Stimulated activated naive CD8-positive, alpha-beta T cell treated with anti-CD3 and anti-CD28 coated beads, Interleukin-15, amount 100 ng/mL, for 72 hours (primary cell): Measurements from ENCODE around the gene PCNX2.
"Not testable (repeated sequence)": the region's sequence is repeated elsewhere in the genome, so short reads cannot be mapped to it uniquely, and the experiment has no call there.

Experiments
- ATAC-seq: fragments of 150-1000 bp; cut with Tn5 transposase; 2 replicates; pipeline ENCODE4 v1.10.0; 2021; ENCODE audit warnings: mild to moderate bottlenecking, moderate library complexity
- DNase-seq, 2 donors: peaks; one replicate each; pipeline ENCODE4 v3.0.0; 2021 to 2022
- H3K27ac Mint-ChIP-seq, 2 donors: one replicate each; pipeline ENCODE4 v1.8.0; 2022; ENCODE audit warnings: mild to moderate bottlenecking in 2 of 2, mixed read lengths in 2 of 2, moderate library complexity in 2 of 2
- H3K27me3 Mint-ChIP-seq: one replicate; pipeline ENCODE4 v1.8.0; 2022; ENCODE audit warnings: mixed read lengths
- H3K4me1 Mint-ChIP-seq: one replicate; pipeline ENCODE4 v1.8.0; 2022; ENCODE audit warnings: mild to moderate bottlenecking, mixed read lengths
- H3K4me3 Mint-ChIP-seq, 2 donors: one replicate each; pipeline ENCODE4 v1.8.0; 2022; ENCODE audit warnings: mild to moderate bottlenecking in 2 of 2, mixed read lengths in 2 of 2, moderate library complexity in 1 of 2
- H3K9me3 Mint-ChIP-seq, 2 donors: one replicate each; pipeline ENCODE4 v1.8.0; 2022; ENCODE audit warnings: mixed read lengths in 2 of 2

PCNX2 gene

GRCh38 chr1:233182587-233182986, 112.9 kb downstream of the PCNX2 start:
- H3K4me1 Mint-ChIP-seq, result no peaks in the 10 kb centered on the region
- H3K9me3 Mint-ChIP-seq, result peaks cover 4 to 10% of the 10 kb centered on the region in 2 donors
- ATAC-seq, result no peak
- no peaks in the 10 kb centered on the region for H3K27me3 Mint-ChIP-seq
- no peak for DNase-seq
- H3K4me3 Mint-ChIP-seq, result no peak overlapping the region
- H3K27ac Mint-ChIP-seq, result no peak overlapping the region

GRCh38 chr1:233180641-233181364, 114.7 kb downstream of the PCNX2 start:
- no peak overlapping the region for H3K4me3 Mint-ChIP-seq
- DNase-seq (no peak), ATAC-seq (no peak)
- H3K27me3 Mint-ChIP-seq, result no peaks in the 10 kb centered on the region
- peak overlapping the region in 1 of 2 donors; percentile 65 for H3K27ac Mint-ChIP-seq
- no peaks in the 10 kb centered on the region for H3K4me1 Mint-ChIP-seq
- H3K9me3 Mint-ChIP-seq, result peaks cover 9 to 17% of the 10 kb centered on the region in 2 donors

GRCh38 chr1:233179638-233180037, 115.9 kb downstream of the PCNX2 start:
- Mint-ChIP-seq H3K27ac (peak overlapping the region in 1 of 2 donors; percentile 55), H3K9me3 (peaks cover 9 to 17% of the 10 kb centered on the region in 2 donors)
- DNase-seq, ATAC-seq, H3K4me3 Mint-ChIP-seq, H3K4me1 Mint-ChIP-seq, H3K27me3 Mint-ChIP-seq: not testable (repeated sequence)

GRCh38 chr1:233172201-233172600, 123.3 kb downstream of the PCNX2 start:
- no peak for ATAC-seq
- Mint-ChIP-seq H3K9me3 (peaks cover 11 to 12% of the 10 kb centered on the region in 2 donors), H3K4me1 (no peaks in the 10 kb centered on the region)

GRCh38 chr1:233170741-233171140, 124.8 kb downstream of the PCNX2 start:
- no peak overlapping the region for H3K4me3 Mint-ChIP-seq
- ATAC-seq, result no peak

More at GRCh38 chr1:233172201-233172600, 123.3 kb downstream of the PCNX2 start:
- no peaks in the 10 kb centered on the region for H3K27me3 Mint-ChIP-seq
- no peak overlapping the region for H3K27ac Mint-ChIP-seq
- H3K4me3 Mint-ChIP-seq, result no peak overlapping the region
- DNase-seq, result no peak

GRCh38 chr1:233168384-233168783, 127.1 kb downstream of the PCNX2 start:
- Mint-ChIP-seq H3K27ac (no peak overlapping the region), H3K9me3 (peaks cover 9% of the 10 kb centered on the region in 2 donors), H3K27me3 (no peaks in the 10 kb centered on the region), H3K4me1 (no peaks in the 10 kb centered on the region), H3K4me3 (no peak overlapping the region)
- DNase-seq (no peak), ATAC-seq (no peak)

More at GRCh38 chr1:233170741-233171140, 124.8 kb downstream of the PCNX2 start:
- no peaks in the 10 kb centered on the region for H3K4me1 Mint-ChIP-seq
- no peaks in the 10 kb centered on the region for H3K27me3 Mint-ChIP-seq
- H3K27ac Mint-ChIP-seq, result no peak overlapping the region
- H3K9me3 Mint-ChIP-seq, result peaks cover 9% of the 10 kb centered on the region in 2 donors
- no peak for DNase-seq

- ATAC-seq (no peak), DNase-seq (no peak)
- H3K9me3 Mint-ChIP-seq, result peaks cover 5 to 6% of the 10 kb centered on the region in 2 donors
- no peak overlapping the region for H3K4me3 Mint-ChIP-seq
- H3K27ac Mint-ChIP-seq, result no peak overlapping the region
- no peaks in the 10 kb centered on the region for H3K4me1 Mint-ChIP-seq
- no peaks in the 10 kb centered on the region for H3K27me3 Mint-ChIP-seq
Observed at GRCh38 chr1:233166896-233167295, 128.6 kb downstream of the PCNX2 start.

GRCh38 chr1:233163696-233164095, 131.8 kb downstream of the PCNX2 start:
- ATAC-seq (no peak), DNase-seq (no peak)
- Mint-ChIP-seq H3K27me3 (no peaks in the 10 kb centered on the region), H3K4me1 (no peaks in the 10 kb centered on the region), H3K27ac (no peak overlapping the region), H3K4me3 (no peak overlapping the region), H3K9me3 (no peaks in the 10 kb centered on the region)

GRCh38 chr1:233158322-233158721, 137.2 kb downstream of the PCNX2 start:
- Mint-ChIP-seq H3K27ac (no peak overlapping the region), H3K4me1 (no peaks in the 10 kb centered on the region), H3K9me3 (no peaks in the 10 kb centered on the region), H3K4me3 (no peak overlapping the region), H3K27me3 (no peaks in the 10 kb centered on the region)
- ATAC-seq (no peak), DNase-seq (no peak)

- Mint-ChIP-seq H3K27ac (no peak overlapping the region), H3K4me3 (no peak overlapping the region), H3K27me3 (no peaks in the 10 kb centered on the region), H3K9me3 (no peaks in the 10 kb centered on the region), H3K4me1 (no peaks in the 10 kb centered on the region)
- ATAC-seq (no peak), DNase-seq (no peak)
Observed at GRCh38 chr1:233157245-233157644, 138.3 kb downstream of the PCNX2 start.

GRCh38 chr1:233151861-233152260, 143.7 kb downstream of the PCNX2 start:
- Mint-ChIP-seq H3K27ac (no peak overlapping the region), H3K4me1 (no peaks in the 10 kb centered on the region), H3K27me3 (no peaks in the 10 kb centered on the region), H3K9me3 (no peaks in the 10 kb centered on the region), H3K4me3 (no peak overlapping the region)
- ATAC-seq (no peak), DNase-seq (no peak)

- no peak for DNase-seq
- Mint-ChIP-seq H3K4me3 (no peak overlapping the region), H3K27me3 (no peaks in the 10 kb centered on the region), H3K9me3 (no peaks in the 10 kb centered on the region), H3K4me1 (no peaks in the 10 kb centered on the region), H3K27ac (no peak overlapping the region)
- no peak for ATAC-seq
Observed at GRCh38 chr1:233144434-233144833, 151.1 kb downstream of the PCNX2 start.

- ATAC-seq, result no peak
- DNase-seq, result no peak
- H3K27me3 Mint-ChIP-seq, result no peaks in the 10 kb centered on the region
- H3K27ac Mint-ChIP-seq, result no peak overlapping the region
- no peaks in the 10 kb centered on the region for H3K4me1 Mint-ChIP-seq
- H3K9me3 Mint-ChIP-seq, result no peaks in the 10 kb centered on the region
- H3K4me3 Mint-ChIP-seq, result no peak overlapping the region
Observed at GRCh38 chr1:233143241-233143640, 152.3 kb downstream of the PCNX2 start.

- Mint-ChIP-seq H3K27me3 (no peaks in the 10 kb centered on the region), H3K27ac (no peak overlapping the region), H3K4me3 (no peak overlapping the region), H3K9me3 (no peaks in the 10 kb centered on the region), H3K4me1 (no peaks in the 10 kb centered on the region)
- no peak for ATAC-seq
- DNase-seq, result no peak
Observed at GRCh38 chr1:233140974-233141373, 154.6 kb downstream of the PCNX2 start.

GRCh38 chr1:233140499-233140898, 155.0 kb downstream of the PCNX2 start:
- H3K9me3 Mint-ChIP-seq, result no peaks in the 10 kb centered on the region
- no peak for DNase-seq
- H3K27ac Mint-ChIP-seq, result no peak overlapping the region
- H3K27me3 Mint-ChIP-seq, result no peaks in the 10 kb centered on the region
- ATAC-seq, result no peak
- H3K4me1 Mint-ChIP-seq, result no peaks in the 10 kb centered on the region
- no peak overlapping the region for H3K4me3 Mint-ChIP-seq

- no peak overlapping the region for H3K4me3 Mint-ChIP-seq
- no peaks in the 10 kb centered on the region for H3K9me3 Mint-ChIP-seq
- no peak for ATAC-seq
- no peak overlapping the region for H3K27ac Mint-ChIP-seq
- H3K27me3 Mint-ChIP-seq, result no peaks in the 10 kb centered on the region
- H3K4me1 Mint-ChIP-seq, result no peaks in the 10 kb centered on the region
- DNase-seq, result no peak
Observed at GRCh38 chr1:233138788-233139585, 156.5 kb downstream of the PCNX2 start.
